SKM-1 treated with dmso at 0.1 percent for 144 hours (cell line): Measurements from ENCODE around the gene CEP290.
"Not testable (repeated sequence)": the region's sequence is repeated elsewhere in the genome, so short reads cannot be mapped to it uniquely, and the experiment has no call there.

Source experiments
- DNase-seq: peaks from one replicate; lab custom pipeline; 2025; ENCODE audit not compliant: unreplicated experiment; lab: John Stamatoyannopoulos, UW

The CEP290 gene

GRCh38 chr12:88142610-88142991 lies 713 bp upstream of the CEP290 start:
- no peak for DNase-seq

- no peak for DNase-seq
Measured at GRCh38 chr12:88141425-88141773, 489 bp downstream of the CEP290 start.

GRCh38 chr12:88139711-88140110 lies 2.2 kb downstream of the CEP290 start:
- not testable (repeated sequence) for DNase-seq

- not testable (repeated sequence) for DNase-seq
Measured at GRCh38 chr12:88133181-88133580, 8.7 kb downstream of the CEP290 start.

- DNase-seq, result no peak
Measured at GRCh38 chr12:88132392-88132791, 9.5 kb downstream of the CEP290 start.

- no peak for DNase-seq
Measured at GRCh38 chr12:88127855-88128254, 14.0 kb downstream of the CEP290 start.

GRCh38 chr12:88127099-88127498 lies 14.8 kb downstream of the CEP290 start:
- no peak for DNase-seq

- DNase-seq, result no peak
Measured at GRCh38 chr12:88122666-88123065, 19.2 kb downstream of the CEP290 start.

- no peak for DNase-seq
Measured at GRCh38 chr12:88113871-88114270, 28.0 kb downstream of the CEP290 start.

- no peak for DNase-seq
Measured at GRCh38 chr12:88111074-88111652, 30.7 kb downstream of the CEP290 start.

- DNase-seq, result no peak
Measured at GRCh38 chr12:88108021-88108420, 33.9 kb downstream of the CEP290 start.

GRCh38 chr12:88093573-88093972 lies 48.3 kb downstream of the CEP290 start:
- no peak for DNase-seq

- DNase-seq, result no peak
Measured at GRCh38 chr12:88092771-88093170, 49.1 kb downstream of the CEP290 start.

- DNase-seq, result no peak
Measured at GRCh38 chr12:88084210-88084609, 57.7 kb downstream of the CEP290 start.

- no peak for DNase-seq
Measured at GRCh38 chr12:88083634-88084033, 58.3 kb downstream of the CEP290 start.

- no peak for DNase-seq
Measured at GRCh38 chr12:88081247-88081646, 60.6 kb downstream of the CEP290 start.

GRCh38 chr12:88067301-88067700 lies 74.6 kb downstream of the CEP290 start:
- no peak for DNase-seq

- no peak for DNase-seq
Measured at GRCh38 chr12:88063375-88063774, 78.5 kb downstream of the CEP290 start.

GRCh38 chr12:88062474-88062873 lies 79.4 kb downstream of the CEP290 start:
- DNase-seq, result no peak

GRCh38 chr12:88058719-88059077 lies 83.2 kb downstream of the CEP290 start:
- no peak for DNase-seq

- DNase-seq, result no peak
Measured at GRCh38 chr12:88057994-88058718, 83.7 kb downstream of the CEP290 start.

- DNase-seq, result no peak
Measured at GRCh38 chr12:88056571-88056970, 85.3 kb downstream of the CEP290 start.

GRCh38 chr12:88052686-88053085 lies 89.2 kb downstream of the CEP290 start:
- DNase-seq, result no peak
